Brain microvascular endothelial cell (primary cell): Measurements from ENCODE around the gene NAP1L1.

Experiments
- DNase-seq: peaks from one replicate; pipeline ENCODE4 v3.0.0-alpha.2; 2020
- H3K27ac ChIP-seq: fragments of 250-450 bp; sonication (Bioruptor Pico); 2 replicates; pipeline ENCODE4 v1.5.1; 2020; ENCODE audit warnings: mild to moderate bottlenecking, moderate library complexity
- H3K27me3 ChIP-seq: fragments of 250-450 bp; sonication (Bioruptor Pico); replicated peaks from 2 replicates; pipeline ENCODE4 v1.5.1; 2020; ENCODE audit warnings: mild to moderate bottlenecking
- H3K36me3 ChIP-seq: fragments of 250-450 bp; sonication (Bioruptor Pico); replicated peaks from 2 replicates; pipeline ENCODE4 v1.5.1; 2020; ENCODE audit warnings: mild to moderate bottlenecking
- H3K4me3 ChIP-seq: 2 replicates; pipeline ENCODE4 v1.5.1; 2011; ENCODE audit warnings: low read depth, mild to moderate bottlenecking, control low read depth, low read length, moderate library complexity
- CTCF ChIP-seq: IDR thresholded peaks from 2 replicates; pipeline ENCODE4 v1.5.1; 2011; ENCODE audit warnings: low read depth, mild to moderate bottlenecking, moderate library complexity, low read length, control low read depth, inconsistent platforms; ENCODE audit errors: missing control alignments
- in situ Hi-C: cut with HindIII; loops from 2 replicates; pipeline ENCODE4 v1.10.0; 2017; ENCODE audit warnings: low sequenced_read_pairs, low pct_ligation_motif_present

NAP1L1 gene

GRCh38 chr12:76057326-76057725 lies 27.2 kb downstream of the NAP1L1 start:
- no peak overlapping the region for H3K27ac ChIP-seq
- no peaks in the 10 kb centered on the region for H3K27me3 ChIP-seq
- H3K36me3 ChIP-seq = peaks cover 63% of the 10 kb centered on the region
- TF ChIP-seq CTCF = no peak
- in situ Hi-C loops = no loop called here
- H3K4me3 ChIP-seq = no peak overlapping the region
- DNase-seq = no peak

- DNase-seq = no peak
- peak; percentile 25 for TF ChIP-seq CTCF
- Histone ChIP-seq H3K4me3 (no peak overlapping the region), H3K27ac (no peak overlapping the region), H3K36me3 (peaks cover 62% of the 10 kb centered on the region), H3K27me3 (no peaks in the 10 kb centered on the region)
- in situ Hi-C loops = no loop called here
These were observed 29.1 kb downstream of the NAP1L1 start for GRCh38 chr12:76055393-76055792.

DNA sequence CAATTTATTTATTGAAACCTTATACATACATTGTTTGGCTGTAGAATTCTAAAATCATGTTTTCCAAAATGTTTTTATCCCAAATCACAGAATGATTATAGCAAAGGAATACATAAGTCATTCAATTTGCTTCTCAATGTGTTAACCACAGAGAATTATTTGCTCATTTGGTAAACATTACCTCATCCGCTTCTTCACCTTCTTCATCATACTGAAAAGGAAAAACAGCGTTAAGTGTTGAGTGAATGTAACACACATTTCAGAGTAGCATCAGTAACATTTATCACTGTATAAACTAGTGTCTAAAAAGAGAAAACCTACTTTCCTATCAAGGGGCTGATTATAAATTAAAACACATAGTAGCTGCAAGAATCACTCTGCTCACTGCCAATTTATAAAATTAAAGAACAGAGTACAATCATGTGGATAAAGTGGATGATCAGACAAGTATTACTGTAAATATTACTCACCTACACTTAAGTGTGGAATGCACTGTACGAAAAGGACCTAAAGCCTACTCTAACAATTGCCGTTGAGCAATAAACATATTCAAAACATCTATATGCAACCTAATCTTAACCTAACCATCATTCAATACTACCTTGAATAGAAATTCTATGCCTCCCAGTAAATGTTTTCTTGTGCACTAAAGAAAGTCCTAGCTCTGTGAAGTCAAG lies 34.8 kb downstream of the NAP1L1 start:
- TF ChIP-seq CTCF = no peak
- Histone ChIP-seq H3K27ac (no peak overlapping the region), H3K4me3 (no peak overlapping the region), H3K36me3 (peaks cover 52% of the 10 kb centered on the region), H3K27me3 (no peaks in the 10 kb centered on the region)
- DNase-seq = no peak
- in situ Hi-C loops = loop anchor here (25.0 kb wide), 1 partner anchor 512 kb away; no protein-coding TSS in a partner anchor

DNA sequence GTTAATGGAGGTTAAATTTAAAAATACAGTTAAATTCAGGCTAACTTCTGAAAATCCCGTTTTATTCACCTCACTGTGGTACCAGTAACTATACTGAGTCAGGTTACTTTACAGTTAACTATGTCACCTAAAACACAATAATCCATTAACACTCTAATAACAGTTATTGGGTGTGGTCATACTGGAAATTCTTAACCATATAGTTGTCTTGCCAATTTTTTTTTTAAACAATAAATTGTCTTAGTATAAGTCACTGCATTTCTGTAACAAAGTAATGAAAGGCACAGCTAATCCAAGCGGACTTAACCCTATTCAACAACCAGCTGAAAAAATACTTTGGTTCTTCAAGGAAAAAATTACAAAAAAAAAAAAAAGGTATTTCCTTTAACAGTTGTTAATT lies 36.7 kb downstream of the NAP1L1 start:
- no peak overlapping the region for H3K4me3 ChIP-seq
- in situ Hi-C loops = loop anchor here (25.0 kb wide), 1 partner anchor 510 kb away; no protein-coding TSS in a partner anchor
- no peak for DNase-seq
- TF ChIP-seq CTCF = no peak
- peaks cover 49% of the 10 kb centered on the region for H3K36me3 ChIP-seq
- no peak overlapping the region for H3K27ac ChIP-seq
- H3K27me3 ChIP-seq = no peaks in the 10 kb centered on the region

GRCh38 chr12:76047060-76047459 lies 37.4 kb downstream of the NAP1L1 start:
- TF ChIP-seq CTCF = no peak
- no peak overlapping the region for H3K4me3 ChIP-seq
- no peaks in the 10 kb centered on the region for H3K27me3 ChIP-seq
- H3K36me3 ChIP-seq = peaks cover 44% of the 10 kb centered on the region
- DNase-seq = no peak
- H3K27ac ChIP-seq = no peak overlapping the region
- in situ Hi-C loops = loop anchor here (25.0 kb wide), 1 partner anchor 510 kb away; no protein-coding TSS in a partner anchor

GRCh38 chr12:76043377-76043776 lies 41.1 kb downstream of the NAP1L1 start:
- Histone ChIP-seq H3K27me3 (no peaks in the 10 kb centered on the region), H3K4me3 (no peak overlapping the region), H3K27ac (no peak overlapping the region), H3K36me3 (peaks cover 17% of the 10 kb centered on the region)
- DNase-seq = no peak
- no peak for TF ChIP-seq CTCF
- in situ Hi-C loops = loop anchor here (25.0 kb wide), 1 partner anchor 506 kb away; no protein-coding TSS in a partner anchor
